ENCODE data around the gene C4BPB. TPM values are rescaled to one million over a fixed set of nuclear protein-coding genes. Genes with fewer than 3 reads are reported as not detected.
A peak's percentile ranks its signal among the peaks of the same experiment; 100 is the strongest.

Gene C4BPB
- total and polyA plus RNA-seq, 2 of the 8 experiments (the other 6 are each of a cell fraction or from before 2014, with no cell fraction given) = not detected

- no peak overlapping the region for H3K9ac ChIP-seq (replicated peaks in 1 of 4; ENCODE audit: extremely low read depth in 1 of 4, low read depth in 3 of 4, low read length in 3 of 4)
- H3K4me3 ChIP-seq (ENCODE audit: extremely low read depth in 1 of 4, insufficient read depth in 2 of 4, low read depth in 3 of 4, low read length in 4 of 4) = no peak overlapping the region
- CTCF ChIA-PET (ENCODE audit: partially characterized antibody) = interaction anchor here (0.5 to 3.8 kb wide), 24 partner anchors 10 to 415 kb away, joined by 3 to 30 read pairs (median 4); partner anchors contain the start of gene PFKFB2
- H3K79me2 ChIP-seq (ENCODE audit: control insufficient read depth in 1 of 2, insufficient read depth in 2 of 2, low read length in 2 of 2) = no peaks in the 10 kb centered on the region
- no peak overlapping the region for H3K27ac ChIP-seq (ENCODE audit: low read depth, low read length)
- H2AFZ ChIP-seq (ENCODE audit: low read length) = no peak overlapping the region; the same call in 1 of the 2 replicates
- no peak overlapping the region for H3K14ac ChIP-seq (ENCODE audit: insufficient read length)
- H2BK20ac ChIP-seq (ENCODE audit: low read length) = no peak overlapping the region
- no peaks in the 10 kb centered on the region for H3K36me3 ChIP-seq (ENCODE audit: control insufficient read depth in 2 of 4, insufficient read depth in 4 of 4, low read length in 3 of 4)
- H2BK15ac ChIP-seq (ENCODE audit: low read length) = no peak overlapping the region
- no peak overlapping the region for H2BK5ac ChIP-seq (ENCODE audit: low read depth, low read length)
- H3K4ac ChIP-seq (replicated peaks; ENCODE audit: insufficient read length, low read depth, low read length) = no peak overlapping the region
- DNase-seq (ENCODE audit: low read depth in 1 of 2, low spot score in 2 of 2) = peak; percentile 27 to 57
- no peak overlapping the region for H4K5ac ChIP-seq (ENCODE audit: insufficient read length, low read depth, low read length)
- no peak overlapping the region for H3K23ac ChIP-seq (ENCODE audit: insufficient read length)
- POLR2A ChIA-PET (ENCODE audit: partially characterized antibody) = interaction anchor here (2.2 kb wide), 1 partner anchor 237 kb away, joined by 6 read pairs; the partner anchor contains the start of gene CD55
- no peak overlapping the region for H2BK120ac ChIP-seq (replicated peaks; ENCODE audit: low read depth, low read length)
- 35% methylated on average over 8 of the region's 8 CpGs; no CpG with 5 or more reads in 1 of the 2 experiments for WGBS, 2 experiments (ENCODE audit: extremely low coverage in 1 of 2, insufficient coverage in 1 of 2, insufficient read length in 1 of 2, insufficient replicate concordance in 2 of 2, low coverage in 1 of 2, low lambda C conversion rate in 2 of 2, missing lambda C conversion rate in 1 of 2)
- H3K18ac ChIP-seq (ENCODE audit: extremely low read depth, low read length) = no peak overlapping the region; the same call in 1 of the 2 replicates
- H3K4me1 ChIP-seq (replicated peaks in 1 of 4; ENCODE audit: control insufficient read depth in 3 of 4, insufficient read depth in 4 of 4, low read length in 3 of 4) = peaks cover 0 to 3% (median 0%) of the 10 kb centered on the region in 4 experiments; a peak in 2 of 7 replicates
- no peaks in the 10 kb centered on the region for H3K23me2 ChIP-seq (ENCODE audit: low read depth, low read length)
- no peaks in the 10 kb centered on the region for H3K9me3 ChIP-seq (ENCODE audit: insufficient read depth in 2 of 2, low read depth in 1 of 2, low read length in 1 of 2)
- no peak overlapping the region for H3K4me2 ChIP-seq (ENCODE audit: insufficient read depth in 1 of 2, low read depth in 2 of 2, low read length in 2 of 2)
- no peak overlapping the region for H4K91ac ChIP-seq (replicated peaks; ENCODE audit: insufficient read length, low read length)
- FAIRE-seq = peak; percentile 92
- H4K20me1 ChIP-seq (replicated peaks in 1 of 2; ENCODE audit: control insufficient read depth in 1 of 2, insufficient read depth in 2 of 2, low read length in 2 of 2) = no peaks in the 10 kb centered on the region
- no peaks in the 10 kb centered on the region for H3K79me1 ChIP-seq (ENCODE audit: low read depth, low read length)
- H2BK12ac ChIP-seq (ENCODE audit: low read depth, low read length) = no peak overlapping the region
- H4K8ac ChIP-seq (ENCODE audit: extremely low read depth, insufficient read depth, low read length) = no peak overlapping the region
- H3K56ac ChIP-seq (replicated peaks; ENCODE audit: insufficient read length, low read depth, low read length) = no peak overlapping the region
- no peak overlapping the region for H2AK5ac ChIP-seq (ENCODE audit: low read depth, low read length)
- H3K27me3 ChIP-seq (replicated peaks in 1 of 4; ENCODE audit: control insufficient read depth in 3 of 4, extremely low read depth in 1 of 4, insufficient read depth in 3 of 4, low read length in 3 of 4) = no peaks in the 10 kb centered on the region
- TF ChIP-seq CHD2 (IDR thresholded peaks at IDR 0.05; ENCODE audit: low read length) (peak; percentile 26; the same call in 1 of the 2 replicates), CTCF (IDR thresholded peaks at IDR 0.05; ENCODE audit: control extremely low read depth in 1 of 3, insufficient read depth in 1 of 3, low read depth in 1 of 3, low read length in 3 of 3) (peak; percentile 39 to 72 (median 71)), TAF1 (IDR thresholded peaks at IDR 0.05; ENCODE audit: low read depth, low read length) (no peak), EGR1 (IDR thresholded peaks at IDR 0.05; ENCODE audit: borderline replicate concordance, low read depth, low read length) (0 out of 2 replicates have a peak, but pooled peaks have one; percentile 24)
Observed at GRCh38 chr1:207084701-207085180, 3.9 kb upstream of the C4BPB start.

Measured in H1 (cell line).